Kidney epithelial cell (primary cell): ENCODE measurements around the gene ERC1. TPM values are rescaled to one million over a fixed set of nuclear protein-coding genes. Genes with fewer than 3 reads are reported as not detected.

Source experiments
- DNase-seq: peaks from one replicate; pipeline ENCODE4 v3.0.0-alpha.2; 2010; ENCODE audit warnings: low read depth
- H3K27me3 ChIP-seq: 2 replicates; pipeline ENCODE4 v1.6.0; 2011; ENCODE audit warnings: low read length; ENCODE audit not compliant: control insufficient read depth, insufficient read depth
- H3K36me3 ChIP-seq: 2 replicates; pipeline ENCODE4 v1.5.1; 2011; ENCODE audit warnings: low read length; ENCODE audit not compliant: control insufficient read depth, insufficient read depth
- H3K4me3 ChIP-seq: 2 replicates; pipeline ENCODE4 v1.5.1; 2011; ENCODE audit warnings: low read depth, mild to moderate bottlenecking, control low read depth, low read length
- CTCF ChIP-seq: IDR thresholded peaks from 2 replicates; pipeline ENCODE4 v1.5.1; 2011; ENCODE audit warnings: mild to moderate bottlenecking, moderate library complexity, low read length, control low read depth, inconsistent platforms; ENCODE audit not compliant: insufficient read depth, poor library complexity, severe bottlenecking
- total RNA-seq: library from RNA; depleted of rRNA; stranded (reverse); fragments of >200 nt; gene quantifications from 2 replicates; pipeline ENCODE4 v1.2.3, GENCODE V29; 2015

ERC1 gene
- total RNA-seq, 1 donor from 2014 or later, result 16.4 TPM

- no peaks in the 10 kb centered on the region for H3K36me3 ChIP-seq
- DNase-seq, result no peak
- H3K4me3 ChIP-seq, result no peak overlapping the region
- no peak for TF ChIP-seq CTCF
- H3K27me3 ChIP-seq, result no peaks in the 10 kb centered on the region
Observed at GRCh38 chr12:974271-974862, 16.7 kb upstream of the ERC1 start.

- no peak for TF ChIP-seq CTCF
- DNase-seq, result no peak
- no peaks in the 10 kb centered on the region for H3K36me3 ChIP-seq
- no peaks in the 10 kb centered on the region for H3K27me3 ChIP-seq
- H3K4me3 ChIP-seq, result no peak overlapping the region
Observed at GRCh38 chr12:976644-977043, 14.4 kb upstream of the ERC1 start.

GRCh38 chr12:977156-977555, 13.9 kb upstream of the ERC1 start:
- H3K27me3 ChIP-seq, result no peaks in the 10 kb centered on the region
- no peak for DNase-seq
- no peaks in the 10 kb centered on the region for H3K36me3 ChIP-seq
- no peak for TF ChIP-seq CTCF
- H3K4me3 ChIP-seq, result no peak overlapping the region

GRCh38 chr12:979349-979748, 11.7 kb upstream of the ERC1 start:
- H3K27me3 ChIP-seq, result no peaks in the 10 kb centered on the region
- H3K4me3 ChIP-seq, result no peak overlapping the region
- DNase-seq, result no peak
- no peak for TF ChIP-seq CTCF
- no peaks in the 10 kb centered on the region for H3K36me3 ChIP-seq

GRCh38 chr12:981176-981828, 9.7 kb upstream of the ERC1 start:
- no peaks in the 10 kb centered on the region for H3K36me3 ChIP-seq
- no peaks in the 10 kb centered on the region for H3K27me3 ChIP-seq
- no peak for DNase-seq
- no peak for TF ChIP-seq CTCF
- H3K4me3 ChIP-seq, result no peak overlapping the region

- TF ChIP-seq CTCF, result no peak
- H3K36me3 ChIP-seq, result no peaks in the 10 kb centered on the region
- H3K4me3 ChIP-seq, result no peak overlapping the region
- no peaks in the 10 kb centered on the region for H3K27me3 ChIP-seq
- no peak for DNase-seq
Observed at GRCh38 chr12:981961-982360, 9.1 kb upstream of the ERC1 start.
